HG02973 (cell line): ENCODE data around the gene NTMT2.
"Not testable (repeated sequence)": the region's sequence is repeated elsewhere in the genome, so short reads cannot be mapped to it uniquely, and the experiment has no call there.

ENCODE experiments used
- ATAC-seq: cut with Tn5 transposase; IDR thresholded peaks from one replicate; pipeline ENCODE4 v1.9.1; 2021; ENCODE audit warnings: moderate library complexity; ENCODE audit not compliant: unreplicated experiment

Gene NTMT2

GRCh38 chr1:170155055-170155454 is 9.3 kb downstream of the NTMT2 start:
- no peak for ATAC-seq

GRCh38 chr1:170156594-170156993 is 10.8 kb downstream of the NTMT2 start:
- ATAC-seq, result no peak

- ATAC-seq, result no peak
These were observed 12.1 kb downstream of the NTMT2 start for GRCh38 chr1:170157820-170158219.

- ATAC-seq, result no peak
These were observed 16.9 kb downstream of the NTMT2 start for GRCh38 chr1:170162459-170163246.

GRCh38 chr1:170164103-170164763 is 18.5 kb downstream of the NTMT2 start:
- ATAC-seq, result no peak

GRCh38 chr1:170166518-170167180 is 20.9 kb downstream of the NTMT2 start:
- no peak for ATAC-seq

GRCh38 chr1:170168265-170168664 is 22.5 kb downstream of the NTMT2 start:
- no peak for ATAC-seq

GRCh38 chr1:170170513-170170912 is 24.8 kb downstream of the NTMT2 start:
- not testable (repeated sequence) for ATAC-seq

GRCh38 chr1:170174395-170174794 is 28.6 kb downstream of the NTMT2 start:
- ATAC-seq, result no peak

GRCh38 chr1:170175041-170175440 is 29.3 kb downstream of the NTMT2 start:
- ATAC-seq, result no peak

- no peak for ATAC-seq
These were observed 29.7 kb downstream of the NTMT2 start for GRCh38 chr1:170175484-170175883.

- no peak for ATAC-seq
These were observed 31.0 kb downstream of the NTMT2 start for GRCh38 chr1:170176772-170177171.

GRCh38 chr1:170182442-170182841 is 36.7 kb downstream of the NTMT2 start:
- no peak for ATAC-seq

- ATAC-seq, result no peak
These were observed 46.8 kb downstream of the NTMT2 start for GRCh38 chr1:170192546-170192945.

GRCh38 chr1:170194451-170194850 is 48.7 kb downstream of the NTMT2 start:
- no peak for ATAC-seq

- no peak for ATAC-seq
These were observed 50.9 kb downstream of the NTMT2 start for GRCh38 chr1:170196490-170197236.

GRCh38 chr1:170198090-170198489 is 52.3 kb downstream of the NTMT2 start:
- ATAC-seq, result no peak

GRCh38 chr1:170198584-170198983 is 52.8 kb downstream of the NTMT2 start:
- no peak for ATAC-seq

GRCh38 chr1:170200161-170200560 is 54.4 kb downstream of the NTMT2 start:
- ATAC-seq, result no peak

GRCh38 chr1:170200621-170201397 is 55.0 kb downstream of the NTMT2 start:
- no peak for ATAC-seq
